GM23338 (cell line): ENCODE results near the gene SNX9. TPM values are rescaled to one million over a fixed set of nuclear protein-coding genes. Genes with fewer than 3 reads are reported as not detected.

ENCODE experiments used
- ATAC-seq: fragments of 200-7000 bp; cut with Tn5 transposase; 3 replicates; pipeline ENCODE4 v1.9.1; 2020
- DNase-seq: peaks from one replicate; pipeline ENCODE4 v3.0.0-alpha.2; 2015; ENCODE audit warnings: low spot score
- H2AFZ ChIP-seq: fragments of 200-600 bp; sonication (generic); 2 replicates; pipeline ENCODE4 v1.8.0; 2016; ENCODE audit warnings: antibody characterized with exemption, mild to moderate bottlenecking, moderate library complexity
- H3F3A ChIP-seq: fragments of 200-600 bp; sonication (generic); replicated peaks from 2 replicates; pipeline ENCODE4 v1.8.0; 2017; ENCODE audit warnings: antibody characterized with exemption, mixed run types, low read depth
- H3K27ac ChIP-seq: fragments of 200-600 bp; sonication (generic); 2 replicates; pipeline ENCODE4 v1.6.1; 2016; ENCODE audit warnings: low read depth
- H3K27me3 ChIP-seq: fragments of 200-600 bp; sonication (generic); 2 replicates; pipeline ENCODE4 v1.8.0; 2016; ENCODE audit warnings: mild to moderate bottlenecking, mixed run types, moderate library complexity; ENCODE audit not compliant: insufficient read depth
- H3K36me3 ChIP-seq: fragments of 200-600 bp; sonication (generic); 2 replicates; pipeline ENCODE4 v1.8.0; 2016; ENCODE audit warnings: mild to moderate bottlenecking; ENCODE audit not compliant: insufficient read depth
- H3K4me1 ChIP-seq: fragments of 200-600 bp; sonication (generic); 2 replicates; pipeline ENCODE4 v1.8.0; 2016; ENCODE audit warnings: mild to moderate bottlenecking, moderate library complexity; ENCODE audit not compliant: insufficient read depth
- H3K4me2 ChIP-seq: fragments of 200-600 bp; sonication (generic); 2 replicates; pipeline ENCODE4 v1.7.1; 2017; ENCODE audit warnings: mixed run types
- H3K4me3 ChIP-seq: fragments of 200-600 bp; sonication (generic); 2 replicates; pipeline ENCODE4 v1.6.1; 2016; ENCODE audit warnings: mixed run types
- H3K79me2 ChIP-seq: fragments of 200-600 bp; sonication (generic); replicated peaks from 2 replicates; pipeline ENCODE4 v1.8.0; 2017; ENCODE audit warnings: mild to moderate bottlenecking; ENCODE audit not compliant: insufficient read depth
- H3K9me2 ChIP-seq: fragments of 200-600 bp; sonication (generic); 2 replicates; pipeline ENCODE4 v1.8.0; 2017; ENCODE audit not compliant: insufficient read depth
- H4K20me1 ChIP-seq: fragments of 200-600 bp; sonication (generic); replicated peaks from 2 replicates; pipeline ENCODE4 v1.8.0; 2017; ENCODE audit warnings: mild to moderate bottlenecking; ENCODE audit not compliant: insufficient read depth
- H3K27ac Mint-ChIP-seq: 2 replicates; pipeline ENCODE4 v1.8.0; 2020; ENCODE audit warnings: inconsistent platforms, mild to moderate bottlenecking, moderate library complexity, mixed read lengths
- H3K27me3 Mint-ChIP-seq: 3 replicates; pipeline ENCODE4 v1.8.0; 2022; ENCODE audit warnings: low read depth, mild to moderate bottlenecking, moderate library complexity, mixed read lengths, inconsistent platforms; ENCODE audit not compliant: insufficient read depth, poor library complexity
- H3K36me3 Mint-ChIP-seq: 3 replicates; pipeline ENCODE4 v1.8.0; 2021; ENCODE audit warnings: low read depth, mild to moderate bottlenecking, inconsistent platforms, moderate library complexity, mixed read lengths
- H3K4me1 Mint-ChIP-seq: 3 replicates; pipeline ENCODE4 v1.8.0; 2020; ENCODE audit warnings: mild to moderate bottlenecking, inconsistent platforms, mixed read lengths
- H3K4me3 Mint-ChIP-seq: 3 replicates; pipeline ENCODE4 v1.8.0; 2021; ENCODE audit warnings: moderate library complexity, mild to moderate bottlenecking, inconsistent platforms, mixed read lengths
- H3K9me3 Mint-ChIP-seq: 3 replicates; pipeline ENCODE4 v1.8.0; 2020; ENCODE audit warnings: moderate library complexity, mild to moderate bottlenecking, inconsistent platforms, mixed read lengths
- CREB1 ChIP-seq: fragments of 250-450 bp; sonication (Bioruptor Pico); IDR thresholded peaks from 2 replicates; pipeline ENCODE4 v1.5.0; 2020; ENCODE audit warnings: low read depth, mild to moderate bottlenecking, moderate library complexity
- EZH2 ChIP-seq: fragments of 200-600 bp; sonication (generic); IDR thresholded peaks from one replicate; pipeline ENCODE4 v1.8.0; 2017; ENCODE audit warnings: antibody characterized with exemption, mild to moderate bottlenecking, low read depth; ENCODE audit not compliant: unreplicated experiment
- EZH2phosphoT487 ChIP-seq: fragments of 200-600 bp; sonication (generic); IDR thresholded peaks from one replicate; pipeline ENCODE4 v1.8.1; 2018; ENCODE audit warnings: antibody characterized with exemption; ENCODE audit not compliant: unreplicated experiment
- STAT1 ChIP-seq: IDR thresholded peaks from one replicate; pipeline ENCODE4 v1.6.1; 2016; ENCODE audit warnings: antibody characterized with exemption; ENCODE audit not compliant: unreplicated experiment
- ZNF114 ChIP-seq: fragments of 250-450 bp; sonication (Bioruptor Pico); IDR thresholded peaks from 2 replicates; pipeline ENCODE4 v1.5.0; 2020; ENCODE audit warnings: mild to moderate bottlenecking, moderate library complexity
- ZNF331 ChIP-seq: fragments of 250-450 bp; sonication (Bioruptor Pico); IDR thresholded peaks from 2 replicates; pipeline ENCODE4 v1.5.0; 2020; ENCODE audit warnings: low read depth, mild to moderate bottlenecking, moderate library complexity
- polyA plus RNA-seq: library from polyadenylated mRNA; unstranded; fragments of >200 nt; fragmentation: Nextera tagmentation; extraction: Ambion mirVana; gene quantifications from 2 replicates; pipeline ENCODE4 v1.2.1, GENCODE V29; 2016
- total RNA-seq: library from RNA; depleted of rRNA; stranded (reverse); fragments of >200 nt; shearing (Covaris generic); gene quantifications from 2 replicates; pipeline ENCODE4 v1.2.3, GENCODE V29; 2014
- TF ChIP-seq, protein P1 (sequence below): fragments of 250-450 bp; sonication (Bioruptor Pico); IDR thresholded peaks from 2 replicates; pipeline ENCODE4 v1.5.0; 2020; ENCODE audit warnings: mild to moderate bottlenecking, moderate library complexity
- TF ChIP-seq, protein P2 (sequence below), 2 experiments: fragments of 200-600 bp in 1 of 2; sonication (generic) in 1 of 2; conservative IDR thresholded peaks; 2 replicates each; pipeline versions ENCODE4 v1.5.1 to v1.6.1; 2016 to 2017; ENCODE audit warnings: antibody characterized with exemption in 2 of 2, low read depth in 2 of 2, mild to moderate bottlenecking in 2 of 2, moderate library complexity in 1 of 2

SNX9 gene
- total and polyA plus RNA-seq, 2 experiments from 2014 or later: 18.4 to 23.3 TPM

DNA sequence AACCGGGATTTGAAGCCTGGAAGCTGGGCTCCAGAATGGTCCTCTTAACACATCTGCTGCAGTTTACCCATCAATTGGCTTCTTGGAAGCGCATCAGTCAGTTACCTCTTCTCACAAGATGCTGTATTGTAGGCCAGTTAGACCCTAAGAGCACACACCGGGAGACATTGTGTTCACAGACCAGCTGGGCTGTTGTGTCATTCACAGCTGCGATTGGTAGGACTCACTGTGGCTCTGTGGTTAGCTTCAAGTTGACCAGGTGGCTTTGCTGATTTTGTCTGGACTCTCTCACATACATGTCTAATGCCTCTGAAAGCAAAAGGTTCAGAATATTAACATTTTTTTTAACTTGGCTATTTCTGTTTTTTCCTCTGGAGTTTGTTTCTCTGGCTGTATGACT lies 64.8 kb downstream of the SNX9 start (continued):
- TF ChIP-seq, protein P1, sequence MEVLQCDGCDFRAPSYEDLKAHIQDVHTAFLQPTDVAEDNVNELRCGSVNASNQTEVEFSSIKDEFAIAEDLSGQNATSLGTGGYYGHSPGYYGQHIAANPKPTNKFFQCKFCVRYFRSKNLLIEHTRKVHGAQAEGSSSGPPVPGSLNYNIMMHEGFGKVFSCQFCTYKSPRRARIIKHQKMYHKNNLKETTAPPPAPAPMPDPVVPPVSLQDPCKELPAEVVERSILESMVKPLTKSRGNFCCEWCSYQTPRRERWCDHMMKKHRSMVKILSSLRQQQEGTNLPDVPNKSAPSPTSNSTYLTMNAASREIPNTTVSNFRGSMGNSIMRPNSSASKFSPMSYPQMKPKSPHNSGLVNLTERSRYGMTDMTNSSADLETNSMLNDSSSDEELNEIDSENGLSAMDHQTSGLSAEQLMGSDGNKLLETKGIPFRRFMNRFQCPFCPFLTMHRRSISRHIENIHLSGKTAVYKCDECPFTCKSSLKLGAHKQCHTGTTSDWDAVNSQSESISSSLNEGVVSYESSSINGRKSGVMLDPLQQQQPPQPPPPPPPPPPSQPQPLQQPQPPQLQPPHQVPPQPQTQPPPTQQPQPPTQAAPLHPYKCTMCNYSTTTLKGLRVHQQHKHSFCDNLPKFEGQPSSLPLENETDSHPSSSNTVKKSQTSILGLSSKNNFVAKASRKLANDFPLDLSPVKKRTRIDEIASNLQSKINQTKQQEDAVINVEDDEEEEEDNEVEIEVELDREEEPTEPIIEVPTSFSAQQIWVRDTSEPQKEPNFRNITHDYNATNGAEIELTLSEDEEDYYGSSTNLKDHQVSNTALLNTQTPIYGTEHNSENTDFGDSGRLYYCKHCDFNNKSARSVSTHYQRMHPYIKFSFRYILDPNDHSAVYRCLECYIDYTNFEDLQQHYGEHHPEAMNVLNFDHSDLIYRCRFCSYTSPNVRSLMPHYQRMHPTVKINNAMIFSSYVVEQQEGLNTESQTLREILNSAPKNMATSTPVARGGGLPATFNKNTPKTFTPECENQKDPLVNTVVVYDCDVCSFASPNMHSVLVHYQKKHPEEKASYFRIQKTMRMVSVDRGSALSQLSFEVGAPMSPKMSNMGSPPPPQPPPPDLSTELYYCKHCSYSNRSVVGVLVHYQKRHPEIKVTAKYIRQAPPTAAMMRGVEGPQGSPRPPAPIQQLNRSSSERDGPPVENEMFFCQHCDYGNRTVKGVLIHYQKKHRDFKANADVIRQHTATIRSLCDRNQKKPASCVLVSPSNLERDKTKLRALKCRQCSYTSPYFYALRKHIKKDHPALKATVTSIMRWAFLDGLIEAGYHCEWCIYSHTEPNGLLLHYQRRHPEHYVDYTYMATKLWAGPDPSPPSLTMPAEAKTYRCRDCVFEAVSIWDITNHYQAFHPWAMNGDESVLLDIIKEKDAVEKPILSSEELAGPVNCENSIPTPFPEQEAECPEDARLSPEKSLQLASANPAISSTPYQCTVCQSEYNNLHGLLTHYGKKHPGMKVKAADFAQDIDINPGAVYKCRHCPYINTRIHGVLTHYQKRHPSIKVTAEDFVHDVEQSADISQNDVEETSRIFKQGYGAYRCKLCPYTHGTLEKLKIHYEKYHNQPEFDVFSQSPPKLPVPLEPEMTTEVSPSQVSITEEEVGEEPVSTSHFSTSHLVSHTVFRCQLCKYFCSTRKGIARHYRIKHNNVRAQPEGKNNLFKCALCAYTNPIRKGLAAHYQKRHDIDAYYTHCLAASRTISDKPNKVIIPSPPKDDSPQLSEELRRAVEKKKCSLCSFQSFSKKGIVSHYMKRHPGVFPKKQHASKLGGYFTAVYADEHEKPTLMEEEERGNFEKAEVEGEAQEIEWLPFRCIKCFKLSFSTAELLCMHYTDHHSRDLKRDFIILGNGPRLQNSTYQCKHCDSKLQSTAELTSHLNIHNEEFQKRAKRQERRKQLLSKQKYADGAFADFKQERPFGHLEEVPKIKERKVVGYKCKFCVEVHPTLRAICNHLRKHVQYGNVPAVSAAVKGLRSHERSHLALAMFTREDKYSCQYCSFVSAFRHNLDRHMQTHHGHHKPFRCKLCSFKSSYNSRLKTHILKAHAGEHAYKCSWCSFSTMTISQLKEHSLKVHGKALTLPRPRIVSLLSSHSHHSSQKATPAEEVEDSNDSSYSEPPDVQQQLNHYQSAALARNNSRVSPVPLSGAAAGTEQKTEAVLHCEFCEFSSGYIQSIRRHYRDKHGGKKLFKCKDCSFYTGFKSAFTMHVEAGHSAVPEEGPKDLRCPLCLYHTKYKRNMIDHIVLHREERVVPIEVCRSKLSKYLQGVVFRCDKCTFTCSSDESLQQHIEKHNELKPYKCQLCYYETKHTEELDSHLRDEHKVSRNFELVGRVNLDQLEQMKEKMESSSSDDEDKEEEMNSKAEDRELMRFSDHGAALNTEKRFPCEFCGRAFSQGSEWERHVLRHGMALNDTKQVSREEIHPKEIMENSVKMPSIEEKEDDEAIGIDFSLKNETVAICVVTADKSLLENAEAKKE (CRISPR knock-in tag): no peak
- TF ChIP-seq CREB1 (CRISPR knock-in tag): no peak
- no peak for TF ChIP-seq EZH2
- no peak for TF ChIP-seq ZNF114 (CRISPR knock-in tag)
- TF ChIP-seq, protein P2, sequence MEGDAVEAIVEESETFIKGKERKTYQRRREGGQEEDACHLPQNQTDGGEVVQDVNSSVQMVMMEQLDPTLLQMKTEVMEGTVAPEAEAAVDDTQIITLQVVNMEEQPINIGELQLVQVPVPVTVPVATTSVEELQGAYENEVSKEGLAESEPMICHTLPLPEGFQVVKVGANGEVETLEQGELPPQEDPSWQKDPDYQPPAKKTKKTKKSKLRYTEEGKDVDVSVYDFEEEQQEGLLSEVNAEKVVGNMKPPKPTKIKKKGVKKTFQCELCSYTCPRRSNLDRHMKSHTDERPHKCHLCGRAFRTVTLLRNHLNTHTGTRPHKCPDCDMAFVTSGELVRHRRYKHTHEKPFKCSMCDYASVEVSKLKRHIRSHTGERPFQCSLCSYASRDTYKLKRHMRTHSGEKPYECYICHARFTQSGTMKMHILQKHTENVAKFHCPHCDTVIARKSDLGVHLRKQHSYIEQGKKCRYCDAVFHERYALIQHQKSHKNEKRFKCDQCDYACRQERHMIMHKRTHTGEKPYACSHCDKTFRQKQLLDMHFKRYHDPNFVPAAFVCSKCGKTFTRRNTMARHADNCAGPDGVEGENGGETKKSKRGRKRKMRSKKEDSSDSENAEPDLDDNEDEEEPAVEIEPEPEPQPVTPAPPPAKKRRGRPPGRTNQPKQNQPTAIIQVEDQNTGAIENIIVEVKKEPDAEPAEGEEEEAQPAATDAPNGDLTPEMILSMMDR (conservative IDR thresholded peaks at IDR 0.05; ENCODE audit: low read depth in 2 of 2): no peak
- TF ChIP-seq EZH2phosphoT487: no peak

DNA sequence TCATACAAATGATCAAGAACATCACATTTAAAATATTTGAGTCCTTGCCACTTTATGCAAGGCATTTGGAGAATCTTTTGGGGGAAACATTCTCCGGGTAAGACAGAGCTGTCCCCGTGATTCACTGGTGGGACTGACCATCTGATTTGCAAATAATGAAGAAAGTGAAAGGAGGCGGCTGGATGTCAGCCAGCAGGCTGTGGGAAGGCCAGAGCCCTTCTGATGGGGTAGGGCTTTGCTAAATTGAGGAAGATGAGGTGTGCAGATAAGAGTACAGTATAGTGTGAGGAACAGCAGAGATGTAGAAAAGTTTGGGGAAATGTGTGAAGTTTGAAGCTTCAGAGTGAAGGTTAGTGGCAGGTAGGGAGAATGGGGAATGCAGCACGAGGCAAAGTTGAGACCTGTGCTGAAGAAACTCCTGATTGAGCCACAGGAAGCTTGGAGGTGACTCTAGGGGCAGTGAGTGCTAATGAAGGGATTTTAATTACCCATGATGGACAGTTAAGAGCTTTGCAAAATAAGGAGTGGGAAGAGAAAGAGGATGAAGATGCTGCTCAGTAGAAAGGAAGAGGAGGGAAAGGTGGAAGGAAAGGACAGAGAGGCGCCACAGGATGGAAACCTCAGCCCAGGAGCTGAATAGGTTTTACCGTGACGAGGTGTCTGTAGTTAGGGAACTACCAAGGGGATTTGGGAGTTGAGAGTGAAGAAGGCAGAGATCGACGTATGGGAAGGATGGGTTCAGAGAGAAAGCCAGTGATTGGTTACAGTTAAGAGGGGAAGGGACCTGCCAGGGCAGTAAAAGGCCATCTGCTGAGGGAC lies 68.7 kb downstream of the SNX9 start:
- Histone ChIP-seq H3K4me2 (no peak overlapping the region), H3K27me3 (no peaks in the 10 kb centered on the region), H3F3A (no peaks in the 10 kb centered on the region), H3K27ac (no peak overlapping the region), H2AFZ (no peak overlapping the region), H4K20me1 (no peaks in the 10 kb centered on the region), H3K4me3 (no peak overlapping the region), H3K36me3 (peaks cover 10% of the 10 kb centered on the region; the same call in 1 of the 2 replicates), H3K9me2 (no peaks in the 10 kb centered on the region), H3K79me2 (peaks cover 13% of the 10 kb centered on the region), H3K4me1 (peaks cover 7% of the 10 kb centered on the region; the same call in 1 of the 2 replicates)
- Mint-ChIP-seq H3K27me3 (peaks cover 4% of the 10 kb centered on the region), H3K27ac (no peak overlapping the region), H3K4me3 (no peak overlapping the region), H3K9me3 (no peaks in the 10 kb centered on the region), H3K4me1 (peaks cover 14% of the 10 kb centered on the region), H3K36me3 (peaks cover 14% of the 10 kb centered on the region)
- DNase-seq: no peak
- TF ChIP-seq STAT1 (no peak), ZNF331 (no peak), EZH2 (no peak), CREB1 (CRISPR knock-in tag) (no peak)
- TF ChIP-seq, protein P2 (conservative IDR thresholded peaks at IDR 0.05; ENCODE audit: low read depth in 2 of 2): no peak
- ATAC-seq: no peak
